GM23248 (cell line): ENCODE data around the gene WFDC5. TPM values are rescaled to one million over a fixed set of nuclear protein-coding genes. Genes with fewer than 3 reads are reported as not detected.

ENCODE experiments used
- DNase-seq: peaks from one replicate; pipeline ENCODE4 v3.0.0-alpha.2; 2015
- H2AFZ ChIP-seq: fragments of 200-600 bp; sonication (generic); 2 replicates; pipeline ENCODE4 v1.6.1; 2016; ENCODE audit warnings: antibody characterized with exemption
- H3F3A ChIP-seq: fragments of 200-600 bp; sonication (generic); 2 replicates; pipeline ENCODE4 v1.6.1; 2016; ENCODE audit warnings: mild to moderate bottlenecking, antibody characterized with exemption, mixed run types; ENCODE audit not compliant: insufficient read depth
- H3K27ac ChIP-seq: fragments of 200-600 bp; sonication (generic); 2 replicates; pipeline ENCODE4 v1.5.1; 2016; ENCODE audit warnings: mild to moderate bottlenecking
- H3K27me3 ChIP-seq: fragments of 200-600 bp; sonication (generic); replicated peaks from 2 replicates; pipeline ENCODE4 v1.6.1; 2016; ENCODE audit warnings: mild to moderate bottlenecking; ENCODE audit not compliant: insufficient read depth
- H3K36me3 ChIP-seq: fragments of 200-600 bp; sonication (generic); 2 replicates; pipeline ENCODE4 v1.6.1; 2016; ENCODE audit warnings: low read depth, mild to moderate bottlenecking
- H3K4me1 ChIP-seq: fragments of 200-600 bp; sonication (generic); 2 replicates; pipeline ENCODE4 v1.6.1; 2016; ENCODE audit warnings: mild to moderate bottlenecking; ENCODE audit not compliant: insufficient read depth
- H3K4me2 ChIP-seq: fragments of 200-600 bp; sonication (generic); one replicate; pipeline ENCODE4 v1.6.1; 2016; ENCODE audit warnings: mild to moderate bottlenecking; ENCODE audit not compliant: unreplicated experiment
- H3K4me3 ChIP-seq: fragments of 200-600 bp; sonication (generic); 2 replicates; pipeline ENCODE4 v1.5.1; 2016; ENCODE audit warnings: mild to moderate bottlenecking
- H3K79me2 ChIP-seq: fragments of 200-600 bp; sonication (generic); 2 replicates; pipeline ENCODE4 v1.6.1; 2016; ENCODE audit warnings: mild to moderate bottlenecking; ENCODE audit not compliant: insufficient read depth
- H3K9ac ChIP-seq: fragments of 200-600 bp; sonication (generic); 2 replicates; pipeline ENCODE4 v1.6.1; 2016; ENCODE audit warnings: mild to moderate bottlenecking
- H3K9me2 ChIP-seq: fragments of 200-600 bp; sonication (generic); 2 replicates; pipeline ENCODE4 v1.6.1; 2016; ENCODE audit warnings: mixed run types, mild to moderate bottlenecking, moderate library complexity; ENCODE audit not compliant: insufficient read depth
- H3K9me3 ChIP-seq: fragments of 200-600 bp; sonication (generic); one replicate; pipeline ENCODE4 v1.6.1; 2017; ENCODE audit warnings: low read depth
- H4K20me1 ChIP-seq: fragments of 200-600 bp; sonication (generic); 2 replicates; pipeline ENCODE4 v1.6.0; 2016; ENCODE audit not compliant: insufficient read depth
- EZH2 ChIP-seq: fragments of 200-600 bp; sonication (generic); IDR thresholded peaks from 2 replicates; pipeline ENCODE4 v1.6.1; 2018; ENCODE audit warnings: antibody characterized with exemption, mild to moderate bottlenecking; ENCODE audit not compliant: insufficient read depth, poor library complexity, severe bottlenecking
- EZH2phosphoT487 ChIP-seq: fragments of 200-600 bp; sonication (generic); IDR thresholded peaks from 2 replicates; pipeline ENCODE4 v1.6.1; 2018; ENCODE audit warnings: antibody characterized with exemption, moderate library complexity, mild to moderate bottlenecking, low read depth; ENCODE audit not compliant: insufficient read depth
- WGBS, 2 experiments: methylation state at CpG; one replicate each; pipeline ENCODE4 v1.1.6; 2015 to 2017; ENCODE audit warnings: low lambda C conversion rate in 2 of 2, low coverage in 1 of 2; ENCODE audit errors: missing lambda C conversion rate in 2 of 2; 5-methylcytosine and 5-hydroxymethylcytosine counted together
- in situ Hi-C: fragments of 300-500 bp; cut with MboI; formaldehyde crosslinking; loops from 2 replicates; pipeline ENCODE4 v1.15.0; 2020
- polyA plus RNA-seq: library from polyadenylated mRNA; unstranded; fragments of >200 nt; fragmentation: Nextera tagmentation; extraction: Ambion mirVana; gene quantifications from 2 replicates; pipeline ENCODE4 v1.2.1, GENCODE V29; 2016
- total RNA-seq: library from RNA; depleted of rRNA; stranded (reverse); fragments of >200 nt; shearing (Covaris generic); gene quantifications from 2 replicates; pipeline ENCODE4 v1.2.3, GENCODE V29; 2014

The WFDC5 gene
- total and polyA plus RNA-seq, 2 experiments from 2014 or later = not detected

GRCh38 chr20:45118028-45118427, 3.1 kb upstream of the WFDC5 start:
- no peak for TF ChIP-seq EZH2phosphoT487
- no peak for TF ChIP-seq EZH2
- Histone ChIP-seq H3F3A (no peaks in the 10 kb centered on the region), H3K36me3 (no peaks in the 10 kb centered on the region), H3K79me2 (no peaks in the 10 kb centered on the region), H3K27me3 (peaks cover 33% of the 10 kb centered on the region), H3K9me3 (no peaks in the 10 kb centered on the region), H3K9me2 (no peaks in the 10 kb centered on the region), H3K9ac (no peak overlapping the region), H2AFZ (no peak overlapping the region), H3K4me1 (no peaks in the 10 kb centered on the region), H3K4me2 (no peak overlapping the region), H4K20me1 (no peaks in the 10 kb centered on the region), H3K4me3 (no peak overlapping the region), H3K27ac (no peak overlapping the region)
- WGBS, 2 experiments = 43 to 45% methylated on average over 2 of the region's 2 CpGs
- DNase-seq = no peak
- in situ Hi-C loops = no loop called here

GRCh38 chr20:45117581-45117980, 2.6 kb upstream of the WFDC5 start:
- Histone ChIP-seq H3K9me2 (no peaks in the 10 kb centered on the region), H3K27ac (no peak overlapping the region), H2AFZ (no peak overlapping the region), H3K9me3 (no peaks in the 10 kb centered on the region), H3K79me2 (no peaks in the 10 kb centered on the region), H3K4me1 (no peaks in the 10 kb centered on the region), H3K4me3 (no peak overlapping the region), H3K27me3 (peaks cover 33% of the 10 kb centered on the region), H3K9ac (no peak overlapping the region), H3K36me3 (no peaks in the 10 kb centered on the region), H3K4me2 (no peak overlapping the region), H4K20me1 (no peaks in the 10 kb centered on the region), H3F3A (no peaks in the 10 kb centered on the region)
- in situ Hi-C loops = no loop called here
- TF ChIP-seq EZH2 (no peak), EZH2phosphoT487 (no peak)
- no peak for DNase-seq
- WGBS, 2 experiments = 64 to 67% methylated on average over 4 of the region's 4 CpGs

- no peaks in the 10 kb centered on the region for H3K4me1 ChIP-seq
- H3K27ac ChIP-seq = no peak overlapping the region
- H3K9me2 ChIP-seq = no peaks in the 10 kb centered on the region
- H3K27me3 ChIP-seq = peaks cover 20% of the 10 kb centered on the region
- no peak overlapping the region for H2AFZ ChIP-seq
- H4K20me1 ChIP-seq = no peaks in the 10 kb centered on the region
- TF ChIP-seq EZH2phosphoT487 = no peak
- no peak for TF ChIP-seq EZH2
- no peak overlapping the region for H3K9ac ChIP-seq
- H3F3A ChIP-seq = no peaks in the 10 kb centered on the region
- WGBS, 2 experiments = 70% methylated on average over 4 of the region's 4 CpGs
- no peak for DNase-seq
- no peak overlapping the region for H3K4me2 ChIP-seq
- H3K4me3 ChIP-seq = no peak overlapping the region
- no peaks in the 10 kb centered on the region for H3K79me2 ChIP-seq
- H3K36me3 ChIP-seq = no peaks in the 10 kb centered on the region
- H3K9me3 ChIP-seq = no peaks in the 10 kb centered on the region
- in situ Hi-C loops = no loop called here
These were observed 855 bp upstream of the WFDC5 start for GRCh38 chr20:45115829-45116228.

GRCh38 chr20:45115386-45115774, 406 bp upstream of the WFDC5 start:
- no peaks in the 10 kb centered on the region for H3K79me2 ChIP-seq
- no peak overlapping the region for H3K9ac ChIP-seq
- H3K36me3 ChIP-seq = no peaks in the 10 kb centered on the region
- H2AFZ ChIP-seq = no peak overlapping the region
- H3K27me3 ChIP-seq = peaks cover 15% of the 10 kb centered on the region
- DNase-seq = no peak
- H4K20me1 ChIP-seq = no peaks in the 10 kb centered on the region
- no peak overlapping the region for H3K4me2 ChIP-seq
- H3K9me3 ChIP-seq = no peaks in the 10 kb centered on the region
- TF ChIP-seq EZH2 = no peak
- no peak for TF ChIP-seq EZH2phosphoT487
- H3K4me3 ChIP-seq = no peak overlapping the region
- no peak overlapping the region for H3K27ac ChIP-seq
- in situ Hi-C loops = no loop called here
- H3K9me2 ChIP-seq = no peaks in the 10 kb centered on the region
- no peaks in the 10 kb centered on the region for H3K4me1 ChIP-seq
- 41 to 49% methylated on average over 3 of the region's 3 CpGs for WGBS, 2 experiments
- H3F3A ChIP-seq = no peaks in the 10 kb centered on the region

GRCh38 chr20:45113865-45114264, 1.1 kb downstream of the WFDC5 start:
- Histone ChIP-seq H4K20me1 (no peaks in the 10 kb centered on the region), H3F3A (no peaks in the 10 kb centered on the region), H3K4me1 (no peaks in the 10 kb centered on the region), H3K27ac (no peak overlapping the region), H2AFZ (no peak overlapping the region), H3K36me3 (no peaks in the 10 kb centered on the region), H3K9ac (no peak overlapping the region), H3K27me3 (peaks cover 12% of the 10 kb centered on the region; the same call in 1 of the 2 replicates), H3K4me3 (no peak overlapping the region), H3K9me3 (no peaks in the 10 kb centered on the region), H3K4me2 (no peak overlapping the region), H3K79me2 (no peaks in the 10 kb centered on the region), H3K9me2 (no peaks in the 10 kb centered on the region)
- in situ Hi-C loops = no loop called here
- 64 to 73% methylated on average over 3 of the region's 3 CpGs for WGBS, 2 experiments
- TF ChIP-seq EZH2 (no peak), EZH2phosphoT487 (no peak)
- DNase-seq = no peak
